ENCODE data around the gene GPSM1.

DNA sequence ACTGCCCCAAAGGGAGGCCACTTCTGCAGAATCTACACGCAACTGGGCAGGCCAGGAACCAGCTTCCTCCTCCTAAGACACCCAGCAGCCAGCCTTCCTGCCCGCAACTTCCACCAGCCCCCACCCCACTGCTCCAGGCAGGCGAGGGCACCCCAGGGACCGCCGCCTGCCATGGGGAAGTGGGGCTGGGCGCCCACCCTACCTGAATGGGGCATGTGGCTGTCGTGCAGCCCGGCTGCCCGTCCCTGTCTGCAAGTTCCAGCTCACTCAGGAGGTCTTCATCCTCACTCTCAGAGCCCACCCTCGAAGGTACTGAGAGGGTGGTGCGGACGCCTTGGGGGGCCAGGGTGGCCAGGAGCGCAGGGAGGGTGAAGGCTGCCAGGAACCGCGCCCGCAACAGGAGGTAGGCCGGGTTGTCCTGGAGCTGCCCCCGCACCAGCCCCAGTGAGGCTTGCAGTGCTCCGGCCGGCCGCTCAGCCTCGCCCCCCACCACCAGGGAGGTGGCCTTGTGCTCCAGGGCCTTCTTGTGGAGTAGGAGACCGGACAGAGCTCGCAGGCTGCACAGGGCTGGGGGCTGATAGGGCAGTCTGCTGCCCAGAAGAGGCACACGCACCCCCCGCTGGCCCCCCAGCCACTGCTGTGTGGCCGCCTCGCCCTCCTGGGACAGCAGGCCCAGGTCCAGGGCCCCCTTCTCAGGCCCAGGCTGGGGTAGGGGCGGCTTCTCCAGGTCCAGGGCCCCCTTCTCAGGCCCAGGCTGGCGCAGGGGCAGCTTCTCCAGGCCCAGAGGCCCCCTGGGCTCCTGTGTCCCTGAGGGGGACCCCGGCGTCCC is 50.2 kb downstream of the GPSM1 start:
- TF ChIP-seq L3MBTL2 (conservative IDR thresholded peaks at IDR 0.05) = no peak
- TF ChIP-seq SUZ12 (IDR thresholded peaks at IDR 0.05) = no peak
- TF ChIP-seq SP1 (IDR thresholded peaks at IDR 0.05) = no peak
- no peak for TF ChIP-seq FOXM1 (IDR thresholded peaks at IDR 0.05; ENCODE audit: borderline replicate concordance)
- no peak for TF ChIP-seq FOXA1 (IDR thresholded peaks at IDR 0.05)
- TF ChIP-seq BHLHE40 (IDR thresholded peaks at IDR 0.05; ENCODE audit: borderline replicate concordance) = no peak
- no peak for TF ChIP-seq ELF4 (IDR thresholded peaks at IDR 0.05)
- TF ChIP-seq HDGF (IDR thresholded peaks at IDR 0.05; ENCODE audit: borderline replicate concordance) = no peak
- TF ChIP-seq, protein P1, sequence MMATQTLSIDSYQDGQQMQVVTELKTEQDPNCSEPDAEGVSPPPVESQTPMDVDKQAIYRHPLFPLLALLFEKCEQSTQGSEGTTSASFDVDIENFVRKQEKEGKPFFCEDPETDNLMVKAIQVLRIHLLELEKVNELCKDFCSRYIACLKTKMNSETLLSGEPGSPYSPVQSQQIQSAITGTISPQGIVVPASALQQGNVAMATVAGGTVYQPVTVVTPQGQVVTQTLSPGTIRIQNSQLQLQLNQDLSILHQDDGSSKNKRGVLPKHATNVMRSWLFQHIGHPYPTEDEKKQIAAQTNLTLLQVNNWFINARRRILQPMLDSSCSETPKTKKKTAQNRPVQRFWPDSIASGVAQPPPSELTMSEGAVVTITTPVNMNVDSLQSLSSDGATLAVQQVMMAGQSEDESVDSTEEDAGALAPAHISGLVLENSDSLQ (IDR thresholded peaks at IDR 0.05) = no peak
- no peak for TF ChIP-seq ARNT (IDR thresholded peaks at IDR 0.05)

Data from HEK293T (cell line).